HCT116 (cell line): ENCODE results near the gene MAP3K7CL. TPM values are rescaled to one million over a fixed set of nuclear protein-coding genes. Genes with fewer than 3 reads are reported as not detected.

ENCODE experiments used
- ATAC-seq: fragments of 200-7000 bp; cut with Tn5 transposase; 2 replicates; pipeline ENCODE4 v1.9.1; 2020; ENCODE audit warnings: mild to moderate bottlenecking, moderate library complexity
- BruUV-seq: library from RNA; stranded (reverse); fragments of 400-500 nt; replicated peaks from 2 replicates; lab custom pipeline; 2021; lab: Mats Ljungman, UMichigan
- CTCF ChIA-PET: fragments of 300-600 bp; sonication (Branson Sonifier 250); formaldehyde crosslinking; loops from one replicate; lab custom pipeline; 2021; ENCODE audit warnings: antibody characterized with exemption; lab: Charles Lee
- POLR2A ChIA-PET: fragments of 300-600, 350-600 bp; sonication (Branson Sonifier 250); formaldehyde crosslinking; loops from one replicate; lab custom pipeline; 2021; ENCODE audit warnings: antibody characterized with exemption; lab: Charles Lee
- RAD21 ChIA-PET, 2 experiments: fragments of 300-600 bp; sonication (Branson Sonifier 250); formaldehyde crosslinking; loops; one replicate each; lab custom pipeline; 2023; ENCODE audit warnings: low total read pairs in 2 of 2; ENCODE audit not compliant: uncharacterized antibody in 2 of 2, unreplicated experiment in 2 of 2, low non-redundant PET in 1 of 2; lab: Charles Lee
- DNase-seq: peaks from one replicate; pipeline ENCODE4 v3.0.0-alpha.2; 2010; ENCODE audit warnings: low read depth, low spot score
- H2AFZ ChIP-seq: fragments of 200-600 bp; shearing (Covaris generic), sonication (generic); 2 replicates; pipeline ENCODE4 v1.6.1; 2017; ENCODE audit warnings: low read depth, mixed run types, mixed read lengths, antibody characterized with exemption, low read length; ENCODE audit not compliant: poor library complexity, severe bottlenecking
- H3K27ac ChIP-seq: 2 replicates; pipeline ENCODE4 v1.5.1; 2012; ENCODE audit warnings: low read depth, low read length
- H3K27me3 ChIP-seq: fragments of 200-600 bp; sonication (generic); 2 replicates; pipeline ENCODE4 v1.6.1; 2016; ENCODE audit warnings: mixed run types, low read length, mixed read lengths; ENCODE audit not compliant: insufficient read depth
- H3K36me3 ChIP-seq, 2 experiments: fragments of 200-500 bp in 1 of 2; fragments of 200-600 bp in 1 of 2; sonication (Bioruptor generic) in 1 of 2; sonication (generic) in 1 of 2; 2 replicates each; pipeline versions ENCODE4 v1.5.1 to v1.6.1; 2014 to 2016; ENCODE audit warnings: low read length in 2 of 2, inconsistent platforms in 1 of 2, mixed read lengths in 1 of 2, mixed run types in 1 of 2; ENCODE audit not compliant: insufficient read depth in 2 of 2, control insufficient read depth in 1 of 2
- H3K4me1 ChIP-seq, 2 experiments: fragments of 200-600 bp in 1 of 2; sonication (generic) in 1 of 2; 2 replicates each; pipeline versions ENCODE4 v1.5.1 to v1.6.1; 2012 to 2017; ENCODE audit warnings: low read length in 2 of 2, inconsistent platforms in 1 of 2, mild to moderate bottlenecking in 1 of 2, mixed read lengths in 1 of 2, mixed run types in 1 of 2, moderate library complexity in 1 of 2; ENCODE audit not compliant: insufficient read depth in 2 of 2, control insufficient read depth in 1 of 2
- H3K4me2 ChIP-seq: fragments of 200-600 bp; sonication (generic); 2 replicates; pipeline ENCODE4 v1.6.1; 2017; ENCODE audit warnings: mixed run types, low read length, mixed read lengths
- H3K4me3 ChIP-seq, 2 experiments: fragments of 200-600 bp in 1 of 2; sonication (generic) in 1 of 2; replicated peaks in 1 of 2; 2 replicates each; pipeline ENCODE4 v1.5.1; 2011 to 2016; ENCODE audit warnings: low read length in 2 of 2, control low read depth in 1 of 2, low read depth in 1 of 2, mild to moderate bottlenecking in 1 of 2, mixed read lengths in 1 of 2, mixed run types in 1 of 2
- H3K79me2 ChIP-seq: fragments of 200-600 bp; sonication (generic); 2 replicates; pipeline ENCODE4 v1.6.1; 2017; ENCODE audit warnings: mild to moderate bottlenecking, mixed run types, low read length, moderate library complexity, mixed read lengths; ENCODE audit not compliant: insufficient read depth
- H3K9ac ChIP-seq: fragments of 200-600 bp; sonication (generic); 2 replicates; pipeline ENCODE4 v1.6.1; 2016; ENCODE audit warnings: low read length, mixed read lengths
- H3K9me2 ChIP-seq: fragments of 200-600 bp; sonication (generic), shearing (Covaris generic); 2 replicates; pipeline ENCODE4 v1.6.1; 2017; ENCODE audit warnings: mixed run types, mild to moderate bottlenecking, moderate library complexity; ENCODE audit not compliant: insufficient read depth
- H3K9me3 ChIP-seq, 2 experiments: fragments of 200-500 bp in 1 of 2; fragments of 200-600 bp in 1 of 2; sonication (Bioruptor generic) in 1 of 2; sonication (generic) in 1 of 2; 2 replicates each; pipeline ENCODE4 v1.6.1; 2014 to 2017; ENCODE audit warnings: low read length in 2 of 2, mixed read lengths in 2 of 2, inconsistent platforms in 1 of 2, low read depth in 1 of 2, mild to moderate bottlenecking in 1 of 2, mixed run types in 1 of 2, moderate library complexity in 1 of 2; ENCODE audit not compliant: control insufficient read depth in 1 of 2, insufficient read depth in 1 of 2
- H4K20me1 ChIP-seq: fragments of 200-600 bp; sonication (generic), shearing (Covaris generic); 2 replicates; pipeline ENCODE4 v1.6.1; 2017; ENCODE audit warnings: mixed run types, mild to moderate bottlenecking, moderate library complexity; ENCODE audit not compliant: insufficient read depth
- CEBPB ChIP-seq: IDR thresholded peaks from 2 replicates; pipeline ENCODE4 v1.6.1; 2012; ENCODE audit warnings: low read depth
- CTCF ChIP-seq, 3 experiments: fragments of 200-600 bp in 1 of 3; sonication (generic) in 1 of 3; IDR thresholded peaks in 2 of 3; conservative IDR thresholded peaks in 1 of 3; 2 replicates each; pipeline ENCODE4 v1.5.1; 2012 to 2017; ENCODE audit warnings: low read depth in 2 of 3, low read length in 2 of 3, antibody characterized with exemption in 1 of 3, borderline replicate concordance in 1 of 3, control low read depth in 1 of 3, mild to moderate bottlenecking in 1 of 3, mixed read lengths in 1 of 3, mixed run types in 1 of 3, moderate library complexity in 1 of 3; ENCODE audit not compliant: insufficient read depth in 1 of 3
- MAX ChIP-seq: IDR thresholded peaks from 2 replicates; pipeline ENCODE4 v1.6.1; 2012
- POLR2A ChIP-seq: IDR thresholded peaks from 2 replicates; pipeline ENCODE4 v1.7.0; 2011; ENCODE audit warnings: borderline replicate concordance; ENCODE audit not compliant: insufficient read depth, insufficient read length; ENCODE audit errors: extremely low read depth
- REST ChIP-seq: IDR thresholded peaks from 2 replicates; pipeline ENCODE4 v1.6.1; 2012; ENCODE audit warnings: low read depth
- TCF7L2 ChIP-seq: IDR thresholded peaks from 2 replicates; pipeline ENCODE4 v1.7.0; 2011; ENCODE audit warnings: borderline replicate concordance, inconsistent platforms; ENCODE audit not compliant: insufficient read depth, insufficient read length; ENCODE audit errors: extremely low read depth
- YY1 ChIP-seq: IDR thresholded peaks from 2 replicates; pipeline ENCODE4 v1.6.1; 2011; ENCODE audit warnings: low read length, low read depth, moderate library complexity, mild to moderate bottlenecking; ENCODE audit not compliant: insufficient replicate concordance; ENCODE audit errors: extremely low read depth
- intact Hi-C: fragments of 100-400 bp; cut with micrococcal nuclease; formaldehyde crosslinking; loops from 2 replicates; pipeline ENCODE4 v1.10.0; 2022
- total RNA-seq: library from RNA; stranded (reverse); gene quantifications from one replicate; pipeline ENCODE4 v1.2.1, GENCODE V29; 2021; ENCODE audit not compliant: unreplicated experiment

The MAP3K7CL gene
- total RNA-seq, 1 experiment from 2014 or later = 0.57 TPM

GRCh38 chr21:29170944-29171343 lies 40.5 kb downstream of the MAP3K7CL start (continued):
- TF ChIP-seq REST = no peak
- no peak for TF ChIP-seq CTCF (IDR thresholded peaks at IDR 0.05 in 2 of 3, conservative IDR thresholded peaks at IDR 0.05 in 1 of 3; ENCODE audit: borderline replicate concordance in 1 of 3, insufficient read depth in 1 of 3, low read depth in 2 of 3, low read length in 2 of 3)
- no peak for TF ChIP-seq YY1

GRCh38 chr21:29172282-29172681 lies 41.8 kb downstream of the MAP3K7CL start:
- Histone ChIP-seq H3K9ac (no peak overlapping the region), H3K4me2 (no peak overlapping the region), H3K9me2 (no peaks in the 10 kb centered on the region), H3K27me3 (no peaks in the 10 kb centered on the region), H3K79me2 (no peaks in the 10 kb centered on the region), H3K9me3 (no peaks in the 10 kb centered on the region), H2AFZ (no peak overlapping the region), H3K36me3 (no peaks in the 10 kb centered on the region), H4K20me1 (no peaks in the 10 kb centered on the region), H3K27ac (no peak overlapping the region)
- DNase-seq = no peak
- ATAC-seq = no peak
- RAD21 ChIA-PET = no interaction called here
- intact Hi-C loops = no loop called here
- CTCF ChIA-PET = no interaction called here
- TF ChIP-seq CEBPB (no peak), POLR2A (no peak), TCF7L2 (no peak), YY1 (no peak), MAX (no peak)
- TF ChIP-seq, all 23 proteins: peak for 0
- BruUV-seq = no TSS peak
- peaks cover 12 to 18% of the 10 kb centered on the region in 2 experiments for H3K4me1 ChIP-seq
- POLR2A ChIA-PET = no interaction called here
- H3K4me3 ChIP-seq = no peak overlapping the region
